ENCODE measurements around the gene MAEA.
"Not testable (repeated sequence)": the region's sequence is repeated elsewhere in the genome, so short reads cannot be mapped to it uniquely, and the experiment has no call there.

The MAEA gene

GRCh38 chr4:1285151-1285789, 4.4 kb upstream of the MAEA start:
- no peak for DNase-seq

DNA sequence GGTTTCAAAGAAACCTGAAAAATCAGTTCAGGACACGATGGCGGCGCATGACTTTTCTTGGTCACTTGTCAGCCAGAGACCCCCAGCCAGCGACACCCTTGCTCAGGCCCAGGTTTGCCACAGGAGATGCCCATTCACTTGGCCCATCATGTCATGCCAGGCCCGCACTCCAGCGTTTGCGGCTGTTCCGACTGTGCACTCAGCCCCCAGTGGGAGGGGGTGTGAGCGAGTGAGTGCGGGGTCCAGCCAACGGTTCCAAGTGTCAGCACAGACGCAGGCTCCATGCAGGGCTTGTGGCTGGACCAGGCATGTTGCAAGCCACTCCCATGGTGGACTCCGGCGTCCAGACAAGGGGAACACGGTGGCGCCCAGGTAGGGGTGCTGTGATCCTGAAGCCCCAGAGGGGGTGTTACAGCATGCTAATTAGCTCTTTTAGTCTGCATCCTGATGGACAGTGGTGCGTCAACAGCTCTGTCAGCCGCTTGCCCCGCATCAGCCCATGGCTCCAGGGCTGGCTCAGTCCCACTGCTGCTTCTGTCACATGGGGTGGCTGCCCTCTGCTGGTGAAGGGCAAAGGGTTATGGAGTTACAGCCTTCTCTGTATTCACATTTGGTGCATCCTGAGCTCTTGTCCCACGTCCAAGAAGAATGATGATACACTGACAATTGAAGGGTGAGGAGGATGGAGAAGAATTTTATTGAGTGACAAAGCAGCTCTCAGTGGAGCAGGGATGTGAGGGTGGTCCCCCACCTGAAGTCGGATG, 3.7 kb upstream of the MAEA start:
- DNase-seq, result no peak

DNA sequence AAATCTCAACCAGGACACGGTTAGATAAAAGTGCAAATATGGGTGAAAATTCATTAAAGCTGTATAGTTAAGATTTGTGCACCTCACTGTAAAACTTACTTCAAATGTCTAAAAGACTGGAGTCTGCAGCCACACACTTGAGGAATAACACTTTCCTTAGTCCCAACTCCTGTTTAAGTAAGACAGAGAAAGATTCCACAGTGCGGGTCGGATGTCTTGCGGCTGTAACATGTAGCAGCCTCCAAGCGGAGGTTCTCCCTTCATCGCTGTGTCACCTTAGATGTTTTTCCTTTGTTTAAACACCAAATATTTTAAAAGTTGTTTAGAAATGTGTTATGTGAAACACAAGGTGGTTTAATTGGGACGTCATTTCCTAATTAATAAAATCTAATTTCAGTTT, 905 bp upstream of the MAEA start:
- DNase-seq, result no peak

DNA sequence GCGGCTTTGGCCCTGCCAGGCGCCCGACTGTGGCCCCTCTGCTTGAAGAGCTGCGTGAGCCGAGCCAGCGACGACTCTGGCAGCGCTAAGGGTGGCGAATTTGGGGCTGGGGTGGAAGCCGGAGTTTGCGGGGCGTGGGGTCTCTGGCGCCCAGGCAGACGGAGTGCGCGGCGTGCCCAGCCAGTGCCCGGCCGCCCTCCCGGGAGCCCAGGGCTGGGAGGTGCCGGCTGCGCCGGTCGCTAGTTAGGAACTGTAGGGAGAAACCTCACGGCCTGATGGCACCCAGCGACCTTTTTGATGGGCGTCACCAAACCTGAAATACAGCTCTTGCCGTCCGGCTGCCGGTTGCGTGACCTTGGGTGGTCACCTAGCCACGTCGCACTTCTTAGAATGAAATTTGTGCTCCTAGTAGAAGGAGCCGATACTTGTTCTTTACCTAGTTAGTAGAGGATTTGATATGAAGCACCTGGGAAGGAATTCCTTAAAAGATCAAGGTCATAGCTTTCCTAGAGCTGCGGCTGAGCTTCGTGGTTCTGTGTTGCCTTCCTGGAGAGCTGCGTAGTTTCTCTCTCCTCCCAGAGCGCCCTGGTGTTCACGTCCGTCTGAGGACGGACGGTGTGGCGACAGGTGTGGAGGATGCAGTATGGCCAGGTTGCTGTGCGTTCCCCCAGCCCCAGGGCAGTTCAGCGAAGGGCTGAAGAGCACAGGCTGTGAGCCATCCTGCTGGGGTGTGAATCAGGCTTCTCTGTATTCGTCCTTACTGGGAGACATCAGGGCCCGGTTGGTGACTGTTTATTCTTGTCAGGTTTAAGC, 680 bp downstream of the MAEA start:
- DNase-seq, result no peak

DNA sequence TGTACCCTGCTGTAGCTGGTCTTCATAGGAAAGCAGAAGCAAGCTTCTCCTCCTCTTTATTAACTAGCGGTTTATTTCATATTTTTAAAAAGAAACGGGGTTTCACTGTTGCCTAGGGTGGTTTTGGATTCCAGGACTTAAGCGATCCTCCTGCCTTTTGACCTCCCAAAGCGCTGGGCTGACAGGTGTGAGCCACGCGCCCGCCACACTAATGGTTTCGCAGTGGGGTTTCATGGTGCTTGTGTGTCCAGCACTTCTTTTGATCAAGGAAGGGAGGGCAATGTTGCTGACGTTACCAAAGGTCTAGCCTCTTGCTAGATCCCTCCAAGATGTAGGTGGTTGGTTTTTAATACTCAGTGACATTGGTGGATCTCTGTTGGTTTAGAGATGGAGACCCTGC, 1.4 kb downstream of the MAEA start:
- no peak for DNase-seq

DNA sequence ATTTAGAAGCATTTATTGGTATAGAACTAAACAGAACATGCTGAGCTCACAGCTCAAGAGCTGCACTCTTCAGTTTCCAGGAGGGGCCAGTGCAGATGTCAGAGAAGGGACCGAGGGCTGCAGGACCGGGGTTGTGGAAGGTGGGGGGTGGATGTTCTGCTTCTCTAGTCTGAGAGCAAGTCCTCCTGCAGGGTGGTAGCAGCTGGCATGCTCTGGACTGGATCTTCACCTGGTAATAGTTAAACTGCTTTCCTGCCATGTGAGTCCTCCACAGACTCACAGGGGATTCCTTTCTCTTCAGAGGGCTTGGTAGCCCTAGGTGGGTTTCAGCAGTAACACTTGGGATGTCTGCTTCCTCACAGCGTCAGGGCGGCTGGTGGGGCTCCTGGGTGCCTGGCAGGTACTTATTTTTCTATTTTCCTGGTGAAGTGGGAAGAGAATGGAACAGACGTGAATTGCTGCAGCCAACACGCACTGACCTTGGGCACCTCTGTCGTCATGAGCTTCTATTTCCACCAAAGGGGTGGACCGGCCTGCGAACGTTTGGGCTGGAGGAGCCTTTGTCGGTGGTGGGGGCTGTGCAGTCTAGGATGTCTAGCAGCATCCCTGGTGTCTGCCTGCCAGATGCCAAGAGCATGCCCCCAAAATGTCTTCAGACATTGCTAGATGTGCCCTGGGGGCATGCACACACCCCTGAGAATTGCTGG, 2.5 kb downstream of the MAEA start:
- DNase-seq, result no peak

DNA sequence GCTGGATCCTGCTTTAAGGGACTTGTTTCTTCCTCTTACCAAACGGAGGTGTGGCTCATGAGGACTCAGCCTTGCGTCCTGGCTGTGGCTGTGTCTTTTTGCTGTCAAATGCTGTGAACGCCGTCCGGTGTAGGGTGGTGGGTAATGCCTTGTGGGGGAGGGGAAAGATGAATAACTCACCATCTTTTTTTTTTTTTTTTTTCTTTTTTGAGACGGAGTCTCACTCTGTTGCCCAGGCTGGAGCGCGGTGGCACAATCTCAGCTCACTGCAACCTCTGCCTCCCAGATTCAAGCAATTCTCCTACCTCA, 3.0 kb downstream of the MAEA start:
- DNase-seq, result not testable (repeated sequence)

GRCh38 chr4:1293531-1293941, 3.8 kb downstream of the MAEA start:
- no peak for DNase-seq

DNA sequence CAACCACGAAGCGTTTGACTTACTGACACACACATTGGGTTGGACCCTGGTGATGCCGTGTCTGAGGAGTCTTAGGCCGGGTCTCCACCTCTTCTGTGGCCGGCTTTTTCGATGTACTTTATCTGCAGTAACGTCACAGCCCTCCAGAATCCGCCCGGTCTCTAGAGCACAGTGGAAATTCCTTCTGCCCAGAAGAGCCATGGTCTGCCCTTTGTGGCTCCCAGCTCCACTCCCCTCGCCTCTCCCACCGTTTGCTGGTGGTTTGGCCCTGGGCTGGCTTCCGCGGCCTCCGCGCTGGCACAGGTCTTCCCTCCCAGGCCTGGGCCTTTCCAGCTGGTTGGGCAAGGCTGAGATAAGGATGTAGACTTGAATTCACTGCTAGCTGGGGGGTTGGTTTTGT, 4.3 kb downstream of the MAEA start:
- DNase-seq, result no peak

GRCh38 chr4:1294424-1294823, 4.7 kb downstream of the MAEA start:
- no peak for DNase-seq

- no peak for DNase-seq
These were observed 5.2 kb downstream of the MAEA start for GRCh38 chr4:1294891-1295290.

GRCh38 chr4:1295405-1296055, 5.8 kb downstream of the MAEA start:
- DNase-seq, result no peak

- DNase-seq, result no peak
These were observed 6.8 kb downstream of the MAEA start for GRCh38 chr4:1296324-1297022.

GRCh38 chr4:1297023-1297395, 7.3 kb downstream of the MAEA start:
- no peak for DNase-seq

DNA sequence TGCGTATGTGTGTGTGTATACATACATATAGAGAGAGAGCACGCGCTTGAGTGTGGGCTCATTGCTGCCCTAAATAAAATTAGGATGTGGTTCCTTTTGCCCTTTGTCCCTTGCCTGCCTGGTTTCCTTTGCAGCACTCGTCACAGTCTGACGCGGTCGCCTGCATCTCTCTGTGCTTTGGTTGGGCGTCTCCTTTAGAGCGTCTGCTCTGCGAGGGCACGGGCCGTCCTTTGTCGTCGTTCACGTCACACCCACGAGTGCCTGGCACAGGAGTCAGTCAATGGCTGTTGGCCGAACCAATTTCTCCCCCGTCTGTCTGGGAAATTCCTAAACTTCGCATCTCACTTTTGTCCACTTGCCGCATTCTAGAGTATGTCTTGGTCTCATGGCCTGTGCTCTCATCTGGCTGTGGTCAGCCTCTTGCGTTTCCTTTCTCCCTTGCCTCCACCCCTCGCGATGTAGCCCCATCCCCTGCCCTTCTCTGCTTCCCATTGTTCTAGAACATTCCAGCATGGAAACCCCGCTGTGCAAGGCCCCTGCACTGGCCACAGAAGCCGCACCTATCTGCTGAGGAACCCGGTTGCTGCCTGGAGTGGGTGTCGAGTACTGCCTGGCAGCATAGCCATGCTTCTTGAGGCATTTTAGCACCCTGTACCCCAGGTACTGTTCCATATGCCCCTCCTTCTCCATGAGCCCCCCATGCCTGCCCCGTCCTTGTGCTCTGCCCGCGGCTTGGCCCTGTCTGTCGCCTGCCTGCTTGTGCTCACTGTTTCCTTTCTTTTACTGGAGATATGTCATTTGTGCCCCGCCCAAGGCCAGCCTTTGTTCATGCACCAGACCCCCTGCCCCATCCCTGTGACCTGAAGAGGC, 8.0 kb downstream of the MAEA start:
- no peak for DNase-seq

DNA sequence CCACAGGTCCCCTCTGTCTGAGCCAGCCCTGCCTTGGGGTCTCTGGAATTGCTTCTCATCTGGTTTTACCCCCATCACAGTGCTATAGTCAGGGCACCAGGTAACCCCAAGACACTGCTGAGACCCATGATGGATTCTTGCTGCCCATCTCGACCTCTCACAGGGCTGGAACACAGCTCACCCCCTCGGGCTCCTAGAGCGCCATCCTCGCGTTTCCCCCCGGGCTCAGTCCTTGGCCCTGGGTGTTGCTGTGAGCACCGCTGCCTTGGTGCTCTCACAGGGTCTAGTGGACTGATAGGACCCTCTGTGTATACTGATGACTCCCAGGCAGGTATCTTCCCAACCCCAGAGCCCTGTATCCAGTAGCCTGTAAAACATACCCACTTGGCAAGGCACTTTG, 8.8 kb downstream of the MAEA start:
- no peak for DNase-seq

DNA sequence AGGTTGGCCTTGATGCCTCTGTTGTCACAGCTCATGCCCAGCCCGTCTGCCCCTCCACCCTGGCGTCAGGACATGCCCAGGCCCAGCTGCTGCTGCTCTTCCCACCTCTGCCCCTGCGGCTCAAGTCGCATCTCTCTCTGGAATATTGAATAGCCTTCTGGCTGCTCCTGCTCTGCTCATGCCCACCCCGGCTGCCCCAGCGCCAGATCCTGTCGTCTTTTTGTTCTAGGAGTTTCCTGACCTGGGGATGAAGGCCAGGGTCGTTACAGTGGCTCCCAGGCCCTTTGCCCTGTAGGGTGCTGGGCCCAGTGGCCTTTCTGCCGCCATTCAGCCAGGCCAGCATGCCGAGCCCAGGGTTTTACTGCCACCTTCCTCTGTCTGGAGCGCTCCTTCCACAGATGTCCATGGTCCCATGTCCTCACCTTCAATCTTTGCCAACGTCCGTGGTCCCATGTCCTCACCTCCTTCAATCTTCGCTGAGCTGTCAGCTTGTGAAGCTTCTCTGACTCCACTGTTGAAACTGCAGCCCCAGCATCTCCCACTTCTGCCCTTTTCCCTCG, 9.7 kb downstream of the MAEA start:
- no peak for DNase-seq

GRCh38 chr4:1300466-1301455, 11.1 kb downstream of the MAEA start:
- no peak for DNase-seq

DNA sequence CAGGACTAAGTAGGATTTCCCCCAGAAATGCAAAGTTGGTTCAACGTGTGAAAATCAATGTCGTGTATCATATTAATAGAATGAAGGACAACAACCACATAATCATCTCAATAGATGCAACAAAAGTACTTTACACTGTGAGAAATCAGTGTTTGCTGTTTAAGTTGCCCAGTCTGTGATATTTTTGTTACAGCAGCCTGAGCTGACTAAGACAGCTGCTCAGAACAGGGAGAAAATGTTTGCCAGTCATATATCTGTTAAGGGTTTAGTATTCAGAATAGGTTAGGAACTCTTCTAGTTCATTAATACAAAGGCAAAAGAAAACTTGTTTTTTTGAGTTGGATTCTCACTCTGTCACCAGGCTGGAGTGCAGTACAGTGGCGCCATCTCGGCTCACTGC, 12.5 kb downstream of the MAEA start:
- no peak for DNase-seq

GRCh38 chr4:1305261-1305711, 15.6 kb downstream of the MAEA start:
- no peak for DNase-seq
